HCT116 (cell line): ENCODE data around the gene RNF121. TPM values are rescaled to one million over a fixed set of nuclear protein-coding genes. Genes with fewer than 3 reads are reported as not detected.

Experiments used
- ATAC-seq: fragments of 200-7000 bp; cut with Tn5 transposase; 2 replicates; pipeline ENCODE4 v1.9.1; 2020; ENCODE audit warnings: mild to moderate bottlenecking, moderate library complexity
- BruUV-seq: library from RNA; stranded (reverse); fragments of 400-500 nt; replicated peaks from 2 replicates; lab custom pipeline; 2021; lab: Mats Ljungman, UMichigan
- CTCF ChIA-PET: fragments of 300-600 bp; sonication (Branson Sonifier 250); formaldehyde crosslinking; loops from one replicate; lab custom pipeline; 2021; ENCODE audit warnings: antibody characterized with exemption; lab: Charles Lee
- POLR2A ChIA-PET: fragments of 300-600, 350-600 bp; sonication (Branson Sonifier 250); formaldehyde crosslinking; loops from one replicate; lab custom pipeline; 2021; ENCODE audit warnings: antibody characterized with exemption; lab: Charles Lee
- RAD21 ChIA-PET, 2 experiments: fragments of 300-600 bp; sonication (Branson Sonifier 250); formaldehyde crosslinking; loops; one replicate each; lab custom pipeline; 2023; ENCODE audit warnings: low total read pairs in 2 of 2; ENCODE audit not compliant: uncharacterized antibody in 2 of 2, unreplicated experiment in 2 of 2, low non-redundant PET in 1 of 2; lab: Charles Lee
- DNase-seq: peaks from one replicate; pipeline ENCODE4 v3.0.0-alpha.2; 2010; ENCODE audit warnings: low read depth, low spot score
- H2AFZ ChIP-seq: fragments of 200-600 bp; shearing (Covaris generic), sonication (generic); 2 replicates; pipeline ENCODE4 v1.6.1; 2017; ENCODE audit warnings: low read depth, mixed run types, mixed read lengths, antibody characterized with exemption, low read length; ENCODE audit not compliant: poor library complexity, severe bottlenecking
- H3K27ac ChIP-seq: 2 replicates; pipeline ENCODE4 v1.5.1; 2012; ENCODE audit warnings: low read depth, low read length
- H3K27me3 ChIP-seq: fragments of 200-600 bp; sonication (generic); 2 replicates; pipeline ENCODE4 v1.6.1; 2016; ENCODE audit warnings: mixed run types, low read length, mixed read lengths; ENCODE audit not compliant: insufficient read depth
- H3K36me3 ChIP-seq, 2 experiments: fragments of 200-500 bp in 1 of 2; fragments of 200-600 bp in 1 of 2; sonication (Bioruptor generic) in 1 of 2; sonication (generic) in 1 of 2; 2 replicates each; pipeline versions ENCODE4 v1.5.1 to v1.6.1; 2014 to 2016; ENCODE audit warnings: low read length in 2 of 2, inconsistent platforms in 1 of 2, mixed read lengths in 1 of 2, mixed run types in 1 of 2; ENCODE audit not compliant: insufficient read depth in 2 of 2, control insufficient read depth in 1 of 2
- H3K4me1 ChIP-seq, 2 experiments: fragments of 200-600 bp in 1 of 2; sonication (generic) in 1 of 2; 2 replicates each; pipeline versions ENCODE4 v1.5.1 to v1.6.1; 2012 to 2017; ENCODE audit warnings: low read length in 2 of 2, inconsistent platforms in 1 of 2, mild to moderate bottlenecking in 1 of 2, mixed read lengths in 1 of 2, mixed run types in 1 of 2, moderate library complexity in 1 of 2; ENCODE audit not compliant: insufficient read depth in 2 of 2, control insufficient read depth in 1 of 2
- H3K4me2 ChIP-seq: fragments of 200-600 bp; sonication (generic); 2 replicates; pipeline ENCODE4 v1.6.1; 2017; ENCODE audit warnings: mixed run types, low read length, mixed read lengths
- H3K4me3 ChIP-seq, 2 experiments: fragments of 200-600 bp in 1 of 2; sonication (generic) in 1 of 2; replicated peaks in 1 of 2; 2 replicates each; pipeline ENCODE4 v1.5.1; 2011 to 2016; ENCODE audit warnings: low read length in 2 of 2, control low read depth in 1 of 2, low read depth in 1 of 2, mild to moderate bottlenecking in 1 of 2, mixed read lengths in 1 of 2, mixed run types in 1 of 2
- H3K79me2 ChIP-seq: fragments of 200-600 bp; sonication (generic); 2 replicates; pipeline ENCODE4 v1.6.1; 2017; ENCODE audit warnings: mild to moderate bottlenecking, mixed run types, low read length, moderate library complexity, mixed read lengths; ENCODE audit not compliant: insufficient read depth
- H3K9ac ChIP-seq: fragments of 200-600 bp; sonication (generic); 2 replicates; pipeline ENCODE4 v1.6.1; 2016; ENCODE audit warnings: low read length, mixed read lengths
- H3K9me2 ChIP-seq: fragments of 200-600 bp; sonication (generic), shearing (Covaris generic); 2 replicates; pipeline ENCODE4 v1.6.1; 2017; ENCODE audit warnings: mixed run types, mild to moderate bottlenecking, moderate library complexity; ENCODE audit not compliant: insufficient read depth
- H3K9me3 ChIP-seq, 2 experiments: fragments of 200-500 bp in 1 of 2; fragments of 200-600 bp in 1 of 2; sonication (Bioruptor generic) in 1 of 2; sonication (generic) in 1 of 2; 2 replicates each; pipeline ENCODE4 v1.6.1; 2014 to 2017; ENCODE audit warnings: low read length in 2 of 2, mixed read lengths in 2 of 2, inconsistent platforms in 1 of 2, low read depth in 1 of 2, mild to moderate bottlenecking in 1 of 2, mixed run types in 1 of 2, moderate library complexity in 1 of 2; ENCODE audit not compliant: control insufficient read depth in 1 of 2, insufficient read depth in 1 of 2
- H4K20me1 ChIP-seq: fragments of 200-600 bp; sonication (generic), shearing (Covaris generic); 2 replicates; pipeline ENCODE4 v1.6.1; 2017; ENCODE audit warnings: mixed run types, mild to moderate bottlenecking, moderate library complexity; ENCODE audit not compliant: insufficient read depth
- ATF3 ChIP-seq: IDR thresholded peaks from 2 replicates; pipeline ENCODE4 v1.6.1; 2012
- CEBPB ChIP-seq: IDR thresholded peaks from 2 replicates; pipeline ENCODE4 v1.6.1; 2012; ENCODE audit warnings: low read depth
- EGR1 ChIP-seq: IDR thresholded peaks from 2 replicates; pipeline ENCODE4 v1.6.1; 2012; ENCODE audit warnings: low read depth
- ELF1 ChIP-seq: IDR thresholded peaks from 2 replicates; pipeline ENCODE4 v1.6.1; 2012; ENCODE audit warnings: low read depth, borderline replicate concordance
- EZH2 ChIP-seq: fragments of 200-600 bp; sonication (generic); IDR thresholded peaks from 2 replicates; pipeline ENCODE4 v1.6.1; 2017; ENCODE audit warnings: antibody characterized with exemption, mixed run types
- EZH2phosphoT487 ChIP-seq: fragments of 200-600 bp; IDR thresholded peaks from 2 replicates; pipeline ENCODE4 v1.6.1; 2018; ENCODE audit warnings: antibody characterized with exemption, borderline replicate concordance
- FOSL1 ChIP-seq: IDR thresholded peaks from 2 replicates; pipeline ENCODE4 v1.6.1; 2012; ENCODE audit warnings: low read depth
- JUND ChIP-seq: IDR thresholded peaks from 2 replicates; pipeline ENCODE4 v1.6.1; 2012
- MAX ChIP-seq: IDR thresholded peaks from 2 replicates; pipeline ENCODE4 v1.6.1; 2012
- POLR2A ChIP-seq: IDR thresholded peaks from 2 replicates; pipeline ENCODE4 v1.7.0; 2011; ENCODE audit warnings: borderline replicate concordance; ENCODE audit not compliant: insufficient read depth, insufficient read length; ENCODE audit errors: extremely low read depth
- POLR2AphosphoS5 ChIP-seq: IDR thresholded peaks from 2 replicates; pipeline ENCODE4 v1.6.1; 2011; ENCODE audit warnings: mild to moderate bottlenecking, low read depth, low read length, moderate library complexity
- RAD21 ChIP-seq: IDR thresholded peaks from 2 replicates; pipeline ENCODE4 v1.6.1; 2012; ENCODE audit warnings: low read depth, mild to moderate bottlenecking
- SP1 ChIP-seq: IDR thresholded peaks from 2 replicates; pipeline ENCODE4 v1.6.1; 2012; ENCODE audit warnings: low read depth
- YY1 ChIP-seq: IDR thresholded peaks from 2 replicates; pipeline ENCODE4 v1.6.1; 2011; ENCODE audit warnings: low read length, low read depth, moderate library complexity, mild to moderate bottlenecking; ENCODE audit not compliant: insufficient replicate concordance; ENCODE audit errors: extremely low read depth
- ZBTB33 ChIP-seq: IDR thresholded peaks from 2 replicates; pipeline ENCODE4 v1.6.1; 2011; ENCODE audit warnings: mild to moderate bottlenecking, low read length, moderate library complexity; ENCODE audit not compliant: insufficient replicate concordance; ENCODE audit errors: extremely low read depth
- ZNF274 ChIP-seq: fragments of 200-500 bp; sonication (Bioruptor generic); IDR thresholded peaks from 2 replicates; pipeline ENCODE4 v1.6.1; 2014; ENCODE audit warnings: mild to moderate bottlenecking, low read depth, low read length, inconsistent platforms
- intact Hi-C: fragments of 100-400 bp; cut with micrococcal nuclease; formaldehyde crosslinking; loops from 2 replicates; pipeline ENCODE4 v1.10.0; 2022
- total RNA-seq: library from RNA; stranded (reverse); gene quantifications from one replicate; pipeline ENCODE4 v1.2.1, GENCODE V29; 2021; ENCODE audit not compliant: unreplicated experiment

Gene RNF121
- total RNA-seq, 1 experiment from 2014 or later, result 24.5 TPM

- no peak overlapping the region for H2AFZ ChIP-seq
- H3K4me1 ChIP-seq, result no peaks in the 10 kb centered on the region
- no peak for DNase-seq
- H3K9me2 ChIP-seq, result no peaks in the 10 kb centered on the region
- peaks cover 0 to 6% of the 10 kb centered on the region in 2 experiments; a peak in 1 of 4 replicates for H3K36me3 ChIP-seq
- H3K79me2 ChIP-seq, result peaks cover 57% of the 10 kb centered on the region
- H3K27ac ChIP-seq, result no peak overlapping the region
- ChIA-PET CTCF (no interaction called here), POLR2A (no interaction called here), RAD21 (no interaction called here)
- H3K9ac ChIP-seq, result no peak overlapping the region
- no peaks in the 10 kb centered on the region for H3K9me3 ChIP-seq
- ATAC-seq, result no peak
- no peak overlapping the region for H3K4me2 ChIP-seq
- no peaks in the 10 kb centered on the region for H3K27me3 ChIP-seq
- intact Hi-C loops, result no loop called here
- H4K20me1 ChIP-seq, result no peaks in the 10 kb centered on the region; the same call in 1 of the 2 replicates
- BruUV-seq, result no TSS peak
- TF ChIP-seq JUND (no peak), RAD21 (no peak), ZBTB33 (no peak), EZH2 (no peak), ZNF274 (no peak), POLR2AphosphoS5 (no peak), ATF3 (no peak), MAX (no peak), SP1 (no peak), ELF1 (no peak), EZH2phosphoT487 (no peak), FOSL1 (no peak), YY1 (no peak), CEBPB (no peak), EGR1 (no peak), POLR2A (no peak)
- no peak overlapping the region for H3K4me3 ChIP-seq
These were observed 27.1 kb downstream of the RNF121 start for GRCh38 chr11:71955898-71956456.
